K562 (cell line): ENCODE data around the gene RTN4. TPM values are rescaled to one million over a fixed set of nuclear protein-coding genes. Genes with fewer than 3 reads are reported as not detected.

ENCODE experiments used
- DDX20 ChIP-seq: fragments of 450-650 bp; IDR thresholded peaks from 2 replicates; pipeline ENCODE4 v1.6.1; 2016; ENCODE audit warnings: missing genetic modification characterization, low read depth, mild to moderate bottlenecking, missing compliant biosample characterization, moderate library complexity
- DIDO1 ChIP-seq: fragments of 450-650 bp; IDR thresholded peaks from 2 replicates; pipeline ENCODE4 v1.6.1; 2016; ENCODE audit warnings: low read depth, missing biosample characterization, missing genetic modification characterization
- GTF2B ChIP-seq: IDR thresholded peaks from 2 replicates; pipeline ENCODE4 v1.6.1; 2011; ENCODE audit not compliant: insufficient read length; ENCODE audit errors: extremely low read depth
- HDAC8 ChIP-seq: fragments of 450-650 bp; IDR thresholded peaks from 2 replicates; pipeline ENCODE4 v1.6.1; 2016; ENCODE audit warnings: mild to moderate bottlenecking, missing genetic modification characterization, moderate library complexity, missing compliant biosample characterization
- NCOA4 ChIP-seq: fragments of 450-650 bp; IDR thresholded peaks from 2 replicates; pipeline ENCODE4 v1.6.1; 2018; ENCODE audit warnings: mild to moderate bottlenecking; ENCODE audit not compliant: partially characterized antibody
- STAT5B ChIP-seq: fragments of 250-450 bp; sonication (Bioruptor Pico); IDR thresholded peaks from 2 replicates; pipeline ENCODE4 v1.8.0; 2021; ENCODE audit warnings: mild to moderate bottlenecking, inconsistent platforms
- TCF3 ChIP-seq: sonication (generic); formaldehyde crosslinking; IDR thresholded peaks from 2 replicates; pipeline ENCODE4 v1.4.0; 2020; ENCODE audit warnings: mild to moderate bottlenecking, missing genetic modification reagents
- ZBTB17 ChIP-seq: fragments of 450-650 bp; formaldehyde crosslinking; IDR thresholded peaks from 2 replicates; pipeline ENCODE4 v1.4.0; 2020; ENCODE audit warnings: mild to moderate bottlenecking
- ZNF318 ChIP-seq, 2 experiments: fragments of 450-650 bp; IDR thresholded peaks; 2 replicates each; pipeline ENCODE4 v1.6.1; 2016; ENCODE audit warnings: mild to moderate bottlenecking in 2 of 2, borderline replicate concordance in 1 of 2, low read depth in 1 of 2, moderate library complexity in 1 of 2
- ZNF707 ChIP-seq: fragments of 250-450 bp; sonication (Bioruptor Pico); conservative IDR thresholded peaks from 2 replicates; pipeline ENCODE4 v1.8.0; 2022; ENCODE audit warnings: inconsistent platforms, mild to moderate bottlenecking, moderate library complexity
- ZSCAN29 ChIP-seq: fragments of 450-650 bp; IDR thresholded peaks from 2 replicates; pipeline ENCODE4 v1.6.1; 2017
- polyA plus RNA-seq, 8 experiments: library from polyadenylated mRNA; depleted of rRNA in 4 of 8; stranded (reverse) in 5 of 8; unstranded in 3 of 8; fragments of >200 nt; fragmentation: Nextera tagmentation in 2 of 8; fragmentation: Illumina TruSeq in 1 of 8; extraction: Ambion mirVana in 2 of 8; extraction: Trizol in 1 of 8; gene quantifications; 2 replicates each; pipeline versions ENCODE4 v1.2.1 to v1.2.3, GENCODE V29; 2011 to 2014; ENCODE audit warnings: inconsistent platforms in 1 of 8, missing spikeins in 1 of 8
- total RNA-seq, 7 experiments: library from RNA; depleted of rRNA in 6 of 7; stranded (reverse); fragments of >200 nt in 6 of 7; fragmentation: Illumina TruSeq in 2 of 7; extraction: Trizol in 2 of 7; gene quantifications; 2 replicates each; pipeline versions ENCODE4 v1.2.1 to v1.2.3, GENCODE V29; 2011 to 2021; ENCODE audit warnings: low replicate concordance in 1 of 7
- TF ChIP-seq, protein P1 (sequence below): fragments of 250-450 bp; sonication (Bioruptor Pico); IDR thresholded peaks from 2 replicates; pipeline ENCODE4 v1.8.0; 2022; ENCODE audit warnings: inconsistent platforms
- TF ChIP-seq, protein P2 (sequence below): IDR thresholded peaks from 2 replicates; pipeline ENCODE4 v1.6.1; 2016; ENCODE audit warnings: missing genetic modification characterization, missing compliant biosample characterization
- TF ChIP-seq, protein P3 (sequence below), 2 experiments: fragments of 250-450 bp in 1 of 2; fragments of 450-650 bp in 1 of 2; sonication (Bioruptor Pico) in 1 of 2; IDR thresholded peaks; 2 replicates each; pipeline versions ENCODE4 v1.6.1 to v1.8.0; 2016 to 2021; ENCODE audit warnings: mild to moderate bottlenecking in 2 of 2, moderate library complexity in 2 of 2, missing compliant biosample characterization in 1 of 2, missing genetic modification characterization in 1 of 2

RTN4 gene
- total and polyA plus RNA-seq, 9 of the 15 experiments (the other 6 are each of a cell fraction or from before 2014, with no cell fraction given): 73.0 to 248 (median 116) TPM

DNA sequence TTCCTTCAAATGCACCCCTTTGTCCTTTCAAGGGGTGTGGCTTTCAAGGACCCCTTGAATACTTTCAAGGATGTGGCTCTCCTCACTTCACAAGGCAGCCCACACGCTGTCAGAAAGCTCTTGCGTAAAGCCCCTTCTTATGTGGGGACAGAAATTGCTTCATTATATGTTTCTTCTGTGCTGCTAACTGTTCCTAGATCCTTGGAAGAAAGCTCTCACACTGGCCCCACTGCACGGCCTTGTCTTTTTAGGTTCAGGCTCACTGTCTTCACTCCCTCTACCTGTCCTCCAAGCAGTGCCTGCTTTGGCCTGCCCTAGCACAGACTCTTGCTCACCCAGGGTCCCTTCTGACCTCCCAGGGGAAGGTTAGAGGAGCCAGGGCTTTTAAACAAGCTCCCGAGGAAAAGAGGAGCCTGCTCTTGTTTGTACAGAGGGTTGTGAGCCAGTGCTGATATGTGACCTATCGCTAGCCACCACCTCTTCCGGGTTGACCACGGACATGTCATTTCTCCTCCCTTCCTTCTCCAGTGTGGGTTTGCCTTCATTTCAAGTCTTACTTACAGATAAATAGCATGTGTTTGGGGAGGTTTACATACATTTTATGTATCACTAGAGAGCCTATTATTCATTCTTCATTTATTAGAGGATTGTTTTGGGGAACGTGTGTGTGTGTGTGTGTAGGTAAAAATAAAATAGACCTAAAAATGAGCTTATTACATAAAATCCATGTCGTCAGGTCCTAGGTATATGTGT, 94.7 kb downstream of the RTN4 start (continued):
- TF ChIP-seq ZNF318 (IDR thresholded peaks at IDR 0.05; ENCODE audit: borderline replicate concordance in 1 of 2, low read depth in 1 of 2) (no peak), ZBTB17 (CRISPR knock-in tag) (peak; percentile 72; the same call in 1 of the 2 replicates), HDAC8 (tag) (no peak), DIDO1 (tag) (no peak), TCF3 (peak; percentile 82), STAT5B (CRISPR knock-in tag) (no peak), GTF2B (no peak), ZSCAN29 (no peak), ZNF707 (CRISPR knock-in tag) (no peak), NCOA4 (no peak), DDX20 (tag) (no peak)
- TF ChIP-seq, protein P1, sequence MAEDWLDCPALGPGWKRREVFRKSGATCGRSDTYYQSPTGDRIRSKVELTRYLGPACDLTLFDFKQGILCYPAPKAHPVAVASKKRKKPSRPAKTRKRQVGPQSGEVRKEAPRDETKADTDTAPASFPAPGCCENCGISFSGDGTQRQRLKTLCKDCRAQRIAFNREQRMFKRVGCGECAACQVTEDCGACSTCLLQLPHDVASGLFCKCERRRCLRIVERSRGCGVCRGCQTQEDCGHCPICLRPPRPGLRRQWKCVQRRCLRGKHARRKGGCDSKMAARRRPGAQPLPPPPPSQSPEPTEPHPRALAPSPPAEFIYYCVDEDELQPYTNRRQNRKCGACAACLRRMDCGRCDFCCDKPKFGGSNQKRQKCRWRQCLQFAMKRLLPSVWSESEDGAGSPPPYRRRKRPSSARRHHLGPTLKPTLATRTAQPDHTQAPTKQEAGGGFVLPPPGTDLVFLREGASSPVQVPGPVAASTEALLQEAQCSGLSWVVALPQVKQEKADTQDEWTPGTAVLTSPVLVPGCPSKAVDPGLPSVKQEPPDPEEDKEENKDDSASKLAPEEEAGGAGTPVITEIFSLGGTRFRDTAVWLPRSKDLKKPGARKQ (CRISPR knock-in tag): no peak
- TF ChIP-seq, protein P2, sequence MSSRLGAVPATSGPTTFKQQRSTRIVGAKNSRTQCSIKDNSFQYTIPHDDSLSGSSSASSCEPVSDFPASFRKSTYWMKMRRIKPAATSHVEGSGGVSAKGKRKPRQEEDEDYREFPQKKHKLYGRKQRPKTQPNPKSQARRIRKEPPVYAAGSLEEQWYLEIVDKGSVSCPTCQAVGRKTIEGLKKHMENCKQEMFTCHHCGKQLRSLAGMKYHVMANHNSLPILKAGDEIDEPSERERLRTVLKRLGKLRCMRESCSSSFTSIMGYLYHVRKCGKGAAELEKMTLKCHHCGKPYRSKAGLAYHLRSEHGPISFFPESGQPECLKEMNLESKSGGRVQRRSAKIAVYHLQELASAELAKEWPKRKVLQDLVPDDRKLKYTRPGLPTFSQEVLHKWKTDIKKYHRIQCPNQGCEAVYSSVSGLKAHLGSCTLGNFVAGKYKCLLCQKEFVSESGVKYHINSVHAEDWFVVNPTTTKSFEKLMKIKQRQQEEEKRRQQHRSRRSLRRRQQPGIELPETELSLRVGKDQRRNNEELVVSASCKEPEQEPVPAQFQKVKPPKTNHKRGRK: no peak
- TF ChIP-seq, protein P3, sequence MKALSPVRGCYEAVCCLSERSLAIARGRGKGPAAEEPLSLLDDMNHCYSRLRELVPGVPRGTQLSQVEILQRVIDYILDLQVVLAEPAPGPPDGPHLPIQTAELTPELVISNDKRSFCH (CRISPR knock-in tag; IDR thresholded peaks at IDR 0.05): no peak
- TF ChIP-seq, protein P3 (tag; IDR thresholded peaks at IDR 0.05): peak; percentile 73
